Activated naive CD8-positive, alpha-beta T cell (primary cell): ENCODE data around the gene RPS17.

Experiments used
- H3K27ac Mint-ChIP-seq: one replicate; pipeline ENCODE4 v1.8.0; 2021; ENCODE audit warnings: mixed read lengths
- H3K27me3 Mint-ChIP-seq: one replicate; pipeline ENCODE4 v1.8.0; 2021; ENCODE audit warnings: mixed read lengths
- H3K36me3 Mint-ChIP-seq: one replicate; pipeline ENCODE4 v1.8.0; 2021; ENCODE audit warnings: mixed read lengths
- H3K4me1 Mint-ChIP-seq: one replicate; pipeline ENCODE4 v1.8.0; 2021; ENCODE audit warnings: low read depth, mixed read lengths
- H3K4me3 Mint-ChIP-seq: one replicate; pipeline ENCODE4 v1.8.0; 2021; ENCODE audit warnings: mild to moderate bottlenecking, mixed read lengths
- H3K9me3 Mint-ChIP-seq: one replicate; pipeline ENCODE4 v1.8.0; 2021; ENCODE audit warnings: low read depth, mixed read lengths

The RPS17 gene

DNA sequence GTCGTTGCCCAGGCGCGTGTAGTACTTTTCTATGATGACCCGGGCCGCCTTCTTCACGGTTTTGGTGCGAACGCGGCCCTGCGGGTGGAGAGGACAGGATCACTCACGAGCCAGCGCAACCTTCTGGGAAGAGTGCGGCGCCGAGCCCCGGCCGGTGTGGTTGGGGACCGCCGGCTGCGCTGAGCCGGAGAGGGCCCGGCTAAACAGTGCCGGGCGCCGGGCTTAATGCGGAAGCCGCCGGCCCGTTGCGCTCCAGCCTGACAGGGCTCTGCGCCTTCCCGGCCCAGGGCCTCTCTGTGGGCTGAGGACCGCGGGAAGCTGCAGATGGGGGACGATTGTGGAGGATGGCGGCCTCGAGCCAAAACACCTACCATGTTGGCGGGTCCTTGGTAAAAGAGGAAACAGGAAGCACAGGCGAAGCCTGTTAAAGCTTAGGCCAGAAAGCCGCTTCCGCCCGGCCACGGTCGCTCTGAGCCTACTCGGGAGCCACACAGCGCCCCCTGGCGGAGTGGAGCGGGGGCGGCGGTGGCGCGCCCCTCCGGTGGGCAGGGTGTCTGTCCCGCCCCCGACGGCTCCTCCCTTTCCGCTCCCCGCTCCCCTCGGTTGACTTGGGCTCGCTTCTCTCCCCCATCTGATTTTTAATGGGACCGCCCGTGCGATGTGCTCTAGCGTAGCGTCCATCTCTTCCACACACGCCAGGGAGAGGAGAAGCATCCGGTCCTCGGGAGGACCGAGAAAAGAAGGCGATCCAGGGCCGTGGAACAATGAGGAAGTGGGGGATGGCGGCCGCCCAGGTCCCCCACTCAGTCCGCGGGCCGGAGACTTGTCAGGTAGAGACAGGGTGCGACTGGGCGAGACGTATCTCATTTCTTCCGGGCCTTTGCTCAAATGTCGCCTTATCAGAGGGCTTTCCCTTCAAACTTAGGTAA lies at the start of gene RPS17:
RPS17 (minus strand) TSS at position 403 of the 929 bp plus-strand sequence; CDS start at position 374, 29 bp downstream.
- H3K27ac Mint-ChIP-seq: peak within 1 kb of the TSS; percentile 98
- H3K27me3 Mint-ChIP-seq: no peaks in the 10 kb centered on the region
- H3K36me3 Mint-ChIP-seq: peaks cover 19% of the 10 kb centered on the region
- no peaks in the 10 kb centered on the region for H3K9me3 Mint-ChIP-seq
- peak within 1 kb of the TSS; percentile 98 for H3K4me3 Mint-ChIP-seq
- peaks cover 41% of the 10 kb centered on the region for H3K4me1 Mint-ChIP-seq

- no peak overlapping the region for H3K4me3 Mint-ChIP-seq
- H3K9me3 Mint-ChIP-seq: no peaks in the 10 kb centered on the region
- H3K27me3 Mint-ChIP-seq: peaks cover 5% of the 10 kb centered on the region
- H3K27ac Mint-ChIP-seq: no peak overlapping the region
- H3K4me1 Mint-ChIP-seq: no peaks in the 10 kb centered on the region
- H3K36me3 Mint-ChIP-seq: peaks cover 5% of the 10 kb centered on the region
Measured at GRCh38 chr15:82587805-82588204, 47.5 kb upstream of the RPS17 start.

DNA sequence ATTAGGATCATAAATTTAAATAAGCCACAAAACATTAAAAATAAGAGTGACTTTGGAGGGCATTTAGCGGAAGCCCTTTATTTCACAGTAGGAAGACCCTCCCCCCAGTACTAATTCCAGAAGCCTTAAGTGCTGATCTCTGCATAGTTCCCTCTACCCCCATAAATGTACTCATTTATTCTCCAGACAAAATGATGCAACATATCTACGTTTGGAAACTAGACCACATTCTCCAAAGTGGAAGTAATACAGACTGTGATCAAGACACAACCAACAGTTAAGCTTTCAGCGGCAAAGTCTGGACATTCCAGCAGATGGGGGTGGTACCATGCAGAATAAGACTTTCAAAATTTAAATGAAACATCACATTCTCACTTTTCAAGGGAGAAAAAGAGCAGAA lies 44.8 kb upstream of the RPS17 start:
- no peaks in the 10 kb centered on the region for H3K36me3 Mint-ChIP-seq
- no peak overlapping the region for H3K27ac Mint-ChIP-seq
- H3K27me3 Mint-ChIP-seq: peaks cover 7% of the 10 kb centered on the region
- no peaks in the 10 kb centered on the region for H3K4me1 Mint-ChIP-seq
- no peaks in the 10 kb centered on the region for H3K9me3 Mint-ChIP-seq
- H3K4me3 Mint-ChIP-seq: no peak overlapping the region

GRCh38 chr15:82580713-82581112 lies 40.5 kb upstream of the RPS17 start:
- H3K9me3 Mint-ChIP-seq: no peaks in the 10 kb centered on the region
- no peak overlapping the region for H3K4me3 Mint-ChIP-seq
- H3K4me1 Mint-ChIP-seq: no peaks in the 10 kb centered on the region
- peaks cover 7% of the 10 kb centered on the region for H3K27me3 Mint-ChIP-seq
- no peak overlapping the region for H3K27ac Mint-ChIP-seq
- H3K36me3 Mint-ChIP-seq: no peaks in the 10 kb centered on the region

DNA sequence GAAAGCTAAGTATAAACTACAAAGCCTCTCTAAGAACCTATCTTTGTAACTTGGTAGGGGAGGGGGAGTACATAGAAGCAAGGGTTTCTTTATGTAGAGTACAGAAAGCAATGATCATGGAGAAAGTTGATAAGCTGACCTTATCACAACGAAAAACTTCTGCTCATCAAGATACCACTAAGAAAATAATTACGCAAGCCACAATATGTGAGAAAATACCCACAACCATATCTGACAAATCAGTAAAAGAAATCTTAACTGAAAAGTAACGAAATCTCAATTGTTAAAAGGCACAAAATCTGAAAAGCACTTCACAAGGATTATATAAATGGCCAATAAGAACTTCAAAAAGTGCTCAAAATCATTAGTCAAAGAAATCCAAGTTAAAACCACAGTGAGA lies 35.1 kb upstream of the RPS17 start:
- Mint-ChIP-seq H3K27me3 (peaks cover 5% of the 10 kb centered on the region), H3K36me3 (peaks cover 4% of the 10 kb centered on the region), H3K4me1 (no peaks in the 10 kb centered on the region), H3K9me3 (no peaks in the 10 kb centered on the region), H3K4me3 (no peak overlapping the region), H3K27ac (no peak overlapping the region)

GRCh38 chr15:82572986-82573385 lies 32.7 kb upstream of the RPS17 start:
- no peaks in the 10 kb centered on the region for H3K4me1 Mint-ChIP-seq
- H3K36me3 Mint-ChIP-seq: peaks cover 6% of the 10 kb centered on the region
- peaks cover 5% of the 10 kb centered on the region for H3K27me3 Mint-ChIP-seq
- no peaks in the 10 kb centered on the region for H3K9me3 Mint-ChIP-seq
- H3K4me3 Mint-ChIP-seq: no peak overlapping the region
- H3K27ac Mint-ChIP-seq: no peak overlapping the region

- Mint-ChIP-seq H3K36me3 (peaks cover 6% of the 10 kb centered on the region), H3K27ac (no peak overlapping the region), H3K9me3 (no peaks in the 10 kb centered on the region), H3K27me3 (peaks cover 5% of the 10 kb centered on the region), H3K4me1 (no peaks in the 10 kb centered on the region), H3K4me3 (no peak overlapping the region)
Measured at GRCh38 chr15:82572311-82572710, 32.1 kb upstream of the RPS17 start.

DNA sequence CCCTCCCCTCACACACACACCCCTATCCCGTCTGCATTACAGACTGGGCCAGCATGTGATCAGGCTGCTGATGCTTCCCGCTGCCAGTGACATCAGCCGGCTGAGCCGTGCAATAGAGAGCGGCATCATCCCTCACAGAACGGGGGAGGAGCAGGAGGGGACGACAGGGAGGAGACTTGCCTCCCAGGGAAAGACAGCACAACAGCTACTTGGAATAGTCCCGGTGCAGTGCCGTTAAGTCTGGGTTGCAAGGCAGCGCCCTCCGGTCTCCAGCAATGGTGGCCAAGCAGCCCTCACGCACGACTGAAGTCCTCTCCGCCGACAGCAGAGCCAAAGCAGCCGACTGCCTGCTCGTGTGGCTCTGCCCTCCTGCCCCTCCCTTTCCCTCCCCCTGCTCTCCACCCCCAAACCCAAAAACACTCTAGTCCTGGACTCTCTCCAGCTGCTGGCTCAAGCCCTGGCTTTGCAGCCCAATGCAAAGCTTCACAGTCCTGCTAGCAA lies 31.5 kb upstream of the RPS17 start:
- Mint-ChIP-seq H3K4me3 (no peak overlapping the region), H3K27me3 (peaks cover 5% of the 10 kb centered on the region), H3K4me1 (no peaks in the 10 kb centered on the region), H3K9me3 (no peaks in the 10 kb centered on the region), H3K27ac (no peak overlapping the region), H3K36me3 (peaks cover 10% of the 10 kb centered on the region)

GRCh38 chr15:82570721-82571508 lies 30.7 kb upstream of the RPS17 start:
- Mint-ChIP-seq H3K4me3 (no peak overlapping the region), H3K27me3 (peaks cover 5% of the 10 kb centered on the region), H3K9me3 (no peaks in the 10 kb centered on the region), H3K36me3 (peaks cover 15% of the 10 kb centered on the region), H3K27ac (no peak overlapping the region), H3K4me1 (no peaks in the 10 kb centered on the region)

DNA sequence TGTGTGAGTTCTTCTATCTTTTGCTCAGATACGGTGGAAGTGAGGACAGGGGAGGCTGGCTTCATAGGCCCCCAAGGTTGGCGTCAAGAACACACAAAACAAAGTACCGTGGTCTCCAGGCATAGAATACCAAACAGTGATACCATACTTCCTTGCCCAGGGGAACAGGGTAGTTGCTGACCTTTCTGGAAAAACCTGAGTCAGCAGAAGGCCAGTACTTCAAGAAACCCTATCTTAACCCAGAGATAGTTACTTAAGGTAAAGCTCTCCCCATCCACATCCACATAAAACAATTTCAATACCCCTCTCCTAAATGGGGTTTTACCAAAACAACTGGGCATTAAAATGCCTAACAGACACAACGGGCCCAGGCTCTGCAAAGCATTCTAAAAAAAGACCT lies 29.6 kb upstream of the RPS17 start:
- Mint-ChIP-seq H3K36me3 (peaks cover 15% of the 10 kb centered on the region), H3K27ac (no peak overlapping the region), H3K27me3 (peaks cover 5% of the 10 kb centered on the region)

GRCh38 chr15:82568986-82569385 lies 28.7 kb upstream of the RPS17 start:
- peaks cover 15% of the 10 kb centered on the region for H3K36me3 Mint-ChIP-seq
- no peaks in the 10 kb centered on the region for H3K4me1 Mint-ChIP-seq
- H3K27me3 Mint-ChIP-seq: peaks cover 5% of the 10 kb centered on the region
- H3K4me3 Mint-ChIP-seq: no peak overlapping the region
- no peak overlapping the region for H3K27ac Mint-ChIP-seq
- H3K9me3 Mint-ChIP-seq: no peaks in the 10 kb centered on the region

More for the DNA sequence above, 29.6 kb upstream of the RPS17 start:
- H3K4me3 Mint-ChIP-seq: no peak overlapping the region
- H3K4me1 Mint-ChIP-seq: no peaks in the 10 kb centered on the region
- H3K9me3 Mint-ChIP-seq: no peaks in the 10 kb centered on the region

DNA sequence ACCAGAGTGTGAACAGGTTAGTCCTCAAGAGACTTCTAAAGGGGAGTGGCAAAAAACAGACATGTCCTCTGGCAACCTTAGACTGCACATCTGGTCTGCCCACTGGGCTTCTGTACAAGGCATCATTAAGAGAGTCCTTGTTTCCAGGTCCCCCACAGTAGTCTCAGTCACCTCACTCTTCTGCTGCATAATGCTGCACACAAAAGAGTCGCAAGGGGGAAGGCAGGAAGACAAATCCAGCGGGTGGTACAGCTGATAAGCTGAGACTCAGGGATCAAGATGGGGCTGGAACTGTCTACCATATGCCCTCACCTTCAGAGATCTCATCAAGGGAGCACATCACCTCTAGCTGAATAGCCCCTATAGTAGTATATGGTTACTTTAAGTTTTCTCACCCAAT lies 27.4 kb upstream of the RPS17 start:
- no peak overlapping the region for H3K27ac Mint-ChIP-seq
- no peaks in the 10 kb centered on the region for H3K4me1 Mint-ChIP-seq
- no peak overlapping the region for H3K4me3 Mint-ChIP-seq
- no peaks in the 10 kb centered on the region for H3K9me3 Mint-ChIP-seq
- no peaks in the 10 kb centered on the region for H3K27me3 Mint-ChIP-seq
- peaks cover 12% of the 10 kb centered on the region for H3K36me3 Mint-ChIP-seq

DNA sequence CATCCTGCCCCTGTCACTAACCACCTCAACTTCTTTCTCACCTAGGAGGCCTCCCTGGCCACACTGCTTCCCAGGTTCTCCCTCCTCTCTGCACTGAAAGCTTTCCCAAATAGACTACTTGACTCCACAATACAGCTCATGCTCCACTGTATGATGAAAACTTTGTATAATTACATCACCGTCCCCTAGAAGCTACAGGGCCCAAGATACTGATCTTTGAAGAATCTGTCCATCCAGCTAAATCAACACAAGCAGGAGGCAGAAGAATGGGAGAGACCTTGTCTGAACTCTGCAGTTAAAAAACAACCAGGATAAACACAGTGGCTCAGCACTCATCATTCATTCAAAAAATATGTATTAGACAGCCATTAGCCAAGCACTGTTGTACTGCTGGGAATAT lies 26.4 kb upstream of the RPS17 start:
- H3K27me3 Mint-ChIP-seq: no peaks in the 10 kb centered on the region
- H3K9me3 Mint-ChIP-seq: no peaks in the 10 kb centered on the region
- H3K4me1 Mint-ChIP-seq: no peaks in the 10 kb centered on the region

GRCh38 chr15:82558502-82558901 lies 18.2 kb upstream of the RPS17 start:
- peaks cover 8% of the 10 kb centered on the region for H3K36me3 Mint-ChIP-seq
- H3K4me1 Mint-ChIP-seq: no peaks in the 10 kb centered on the region
- no peaks in the 10 kb centered on the region for H3K9me3 Mint-ChIP-seq
- H3K27me3 Mint-ChIP-seq: no peaks in the 10 kb centered on the region
- H3K4me3 Mint-ChIP-seq: no peak overlapping the region
- H3K27ac Mint-ChIP-seq: no peak overlapping the region

More for the DNA sequence above, 26.4 kb upstream of the RPS17 start:
- Mint-ChIP-seq H3K36me3 (peaks cover 12% of the 10 kb centered on the region), H3K27ac (no peak overlapping the region), H3K4me3 (no peak overlapping the region)
